Measurements from ENCODE around the gene NSRP1.
"Not testable (repeated sequence)": the region's sequence is repeated elsewhere in the genome, so short reads cannot be mapped to it uniquely, and the experiment has no call there.

Gene NSRP1

DNA sequence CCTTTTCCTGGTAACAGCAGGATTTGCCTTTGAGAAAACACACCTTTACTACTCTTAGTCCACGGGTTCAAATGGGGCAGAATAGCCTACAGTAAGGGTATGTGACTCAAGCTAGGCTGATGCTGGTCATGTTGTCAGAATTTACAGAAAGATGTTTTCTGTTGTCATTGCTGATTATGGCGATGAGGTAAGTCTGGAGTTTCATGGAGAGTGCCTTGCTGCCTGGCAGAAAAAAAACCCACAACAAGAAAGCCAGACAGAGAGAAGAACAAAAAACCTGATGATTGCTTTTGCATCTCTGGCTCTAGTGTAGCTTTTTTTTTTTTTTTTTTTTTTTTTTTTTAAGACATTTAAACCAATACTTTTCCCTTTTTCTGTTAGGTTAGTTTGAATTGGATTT lies 71.0 kb downstream of the NSRP1 start:
- DNase-seq (ENCODE audit: low read depth) = peak; percentile 7

DNA sequence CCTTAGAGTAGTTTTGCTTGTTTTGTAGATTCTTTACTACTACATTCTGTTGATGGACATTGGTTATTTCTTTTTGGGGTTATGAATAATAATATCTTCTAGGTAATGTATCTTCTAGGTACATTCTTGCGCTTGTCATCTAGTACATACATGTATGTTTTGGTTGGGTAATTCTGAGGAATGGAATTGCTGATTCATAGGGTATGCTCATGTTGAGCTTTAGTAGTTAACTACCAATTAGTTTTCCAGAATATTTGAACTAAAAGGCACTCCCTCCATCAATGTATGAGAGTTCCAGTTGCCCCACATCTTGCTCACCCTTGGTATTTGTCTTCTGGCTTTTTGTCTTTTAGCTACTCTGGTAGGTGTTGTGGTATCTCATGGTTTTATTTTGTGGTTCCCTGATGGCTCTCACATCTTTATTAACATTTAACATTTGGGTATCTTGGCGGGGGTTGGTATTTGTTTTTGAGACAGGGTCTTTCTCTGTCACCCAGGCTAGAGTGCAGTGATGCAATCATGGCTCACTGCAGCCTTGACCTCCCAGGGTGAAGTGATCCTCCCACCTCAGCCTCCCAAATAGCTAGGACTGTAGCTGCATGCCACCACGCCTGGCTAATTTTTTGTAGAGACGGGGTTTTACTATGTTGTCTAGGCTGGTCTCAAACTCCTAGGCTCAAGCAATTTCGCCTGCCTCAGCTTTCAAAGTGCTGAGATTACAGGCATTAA lies 71.8 kb downstream of the NSRP1 start:
- peak; percentile 17 for DNase-seq (ENCODE audit: low read depth)

DNA sequence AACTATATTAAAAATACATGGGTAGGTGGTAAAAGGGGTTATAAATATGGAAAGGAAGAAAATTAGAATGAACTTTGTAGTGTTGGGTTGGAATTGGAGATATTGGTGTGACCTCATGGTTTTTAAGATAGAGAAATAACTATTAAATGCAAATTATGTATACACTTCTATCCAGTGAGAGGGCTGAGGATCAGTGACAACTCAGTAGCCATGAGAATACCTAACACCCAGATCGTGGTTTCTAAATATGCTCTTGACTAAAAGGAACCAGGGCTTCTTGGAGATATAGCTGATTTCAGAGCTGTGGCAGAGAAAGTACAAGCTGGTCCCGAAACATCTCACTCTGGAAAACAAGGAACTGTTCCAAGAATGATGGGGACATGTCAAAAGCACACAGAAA lies 74.5 kb downstream of the NSRP1 start:
- peak; percentile 3 for DNase-seq (ENCODE audit: low read depth)

DNA sequence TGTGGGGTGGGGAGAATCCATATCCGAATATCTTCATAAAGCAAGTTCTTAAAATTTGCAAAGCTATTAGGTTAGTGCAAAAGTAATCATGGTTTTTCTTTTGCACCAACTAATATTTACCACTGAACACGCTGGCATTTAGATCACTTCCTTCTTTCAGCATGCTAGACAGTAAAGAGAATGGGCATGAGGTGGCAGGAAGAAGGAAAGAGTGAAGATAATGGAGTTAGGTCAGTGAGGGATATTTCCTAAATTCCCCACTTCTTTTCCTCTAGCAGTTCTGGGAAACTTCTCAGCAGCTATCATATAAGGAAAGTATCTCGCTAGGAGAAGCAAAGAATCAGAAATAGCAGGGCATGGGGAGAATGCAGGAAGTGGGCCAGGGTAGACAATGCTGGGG lies 79.9 kb downstream of the NSRP1 start:
- no peak for DNase-seq (ENCODE audit: low read depth)

DNA sequence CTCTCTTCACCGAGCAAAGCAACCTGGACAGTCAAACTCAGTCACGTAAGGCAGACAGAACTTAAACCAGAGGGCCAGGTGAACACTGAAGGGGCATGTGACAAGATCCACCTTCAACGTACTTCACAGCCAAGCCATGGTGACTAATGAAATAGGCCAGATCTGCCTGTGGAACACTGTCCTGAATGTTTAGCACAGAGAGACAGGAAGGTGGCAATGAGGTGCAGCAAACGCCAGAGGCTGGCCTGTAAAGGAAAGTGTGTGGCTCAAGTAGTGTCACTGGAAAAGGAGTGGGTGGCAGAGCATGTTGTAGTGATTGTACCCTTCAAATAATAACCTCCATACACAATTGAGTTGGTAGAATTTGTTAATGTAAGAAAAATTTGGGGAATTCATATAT lies 80.8 kb downstream of the NSRP1 start:
- no peak for DNase-seq (ENCODE audit: low read depth)

GRCh38 chr17:30199600-30199999 lies 83.0 kb downstream of the NSRP1 start:
- no peak for DNase-seq (ENCODE audit: low read depth)

DNA sequence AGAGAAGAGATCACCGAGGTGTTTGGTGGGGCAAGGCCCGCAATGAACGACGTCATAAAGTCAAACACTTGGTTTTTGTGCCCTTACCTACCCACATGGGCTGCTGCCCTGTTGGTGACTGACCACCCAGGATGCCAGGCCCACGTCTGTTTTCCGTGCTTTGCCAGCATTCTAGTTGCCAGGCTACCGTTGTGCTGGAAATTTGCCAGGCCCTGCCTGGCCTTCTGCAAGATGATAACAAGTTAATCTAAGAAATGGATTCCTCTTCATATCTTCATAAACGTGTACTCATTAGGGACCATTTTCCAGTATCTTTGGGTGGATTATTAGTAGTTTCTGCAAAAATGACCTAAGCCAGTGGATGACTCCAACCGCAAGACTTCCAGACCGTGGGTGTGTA lies 83.5 kb downstream of the NSRP1 start:
- no peak for DNase-seq (ENCODE audit: low read depth)

DNA sequence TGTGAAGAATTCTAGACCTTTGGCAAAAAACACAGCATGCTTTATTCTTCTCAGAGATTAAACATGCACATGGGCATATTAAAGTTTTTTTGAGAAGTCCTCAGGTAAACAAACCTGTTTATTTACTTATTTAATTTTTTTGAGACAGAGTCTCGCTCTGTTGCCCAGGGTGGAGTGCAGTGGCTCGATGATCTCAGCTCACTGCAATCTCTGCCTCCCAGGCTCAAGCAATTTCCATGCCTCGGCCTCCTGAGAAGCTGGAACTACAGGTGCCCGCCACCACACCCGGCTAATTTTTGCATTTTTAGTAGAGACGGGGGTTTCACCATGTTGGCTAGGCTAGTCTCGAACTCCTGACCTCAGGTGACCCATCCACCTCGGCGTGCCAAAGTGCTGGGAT lies 84.0 kb downstream of the NSRP1 start:
- DNase-seq (ENCODE audit: low read depth) = not testable (repeated sequence)

- DNase-seq (ENCODE audit: low read depth) = no peak
Measured at GRCh38 chr17:30203471-30203981, 86.9 kb downstream of the NSRP1 start.

DNA sequence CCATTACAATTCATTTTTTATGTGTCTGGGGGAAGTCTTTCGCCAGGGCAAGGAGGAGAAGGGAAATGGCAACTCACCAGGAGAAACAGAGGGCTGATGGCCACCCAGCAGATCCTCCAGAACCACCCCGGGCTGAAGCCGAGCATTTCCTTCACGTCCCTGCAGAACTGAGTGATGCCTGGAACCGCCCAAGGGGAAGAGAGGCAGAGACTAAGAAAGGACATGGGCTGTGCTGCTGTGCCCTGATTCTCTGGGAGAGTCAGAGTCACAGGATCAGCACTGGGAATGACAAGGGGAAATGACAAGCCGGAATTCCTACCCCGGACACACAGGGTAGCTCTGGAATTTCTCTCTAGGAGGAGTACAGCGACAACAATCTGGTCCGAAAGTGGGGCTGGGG lies 91.0 kb downstream of the NSRP1 start:
- no peak for DNase-seq (ENCODE audit: low read depth)

- DNase-seq (ENCODE audit: low read depth) = no peak
Measured at GRCh38 chr17:30208214-30208613, 91.6 kb downstream of the NSRP1 start.

GRCh38 chr17:30209930-30210329 lies 93.3 kb downstream of the NSRP1 start:
- DNase-seq (ENCODE audit: low read depth) = no peak

GRCh38 chr17:30210366-30210765 lies 93.8 kb downstream of the NSRP1 start:
- DNase-seq (ENCODE audit: low read depth) = no peak

- DNase-seq (ENCODE audit: low read depth) = no peak
Measured at GRCh38 chr17:30210901-30211300, 94.3 kb downstream of the NSRP1 start.

- DNase-seq (ENCODE audit: low read depth) = no peak
Measured at GRCh38 chr17:30211371-30211770, 94.8 kb downstream of the NSRP1 start.

DNA sequence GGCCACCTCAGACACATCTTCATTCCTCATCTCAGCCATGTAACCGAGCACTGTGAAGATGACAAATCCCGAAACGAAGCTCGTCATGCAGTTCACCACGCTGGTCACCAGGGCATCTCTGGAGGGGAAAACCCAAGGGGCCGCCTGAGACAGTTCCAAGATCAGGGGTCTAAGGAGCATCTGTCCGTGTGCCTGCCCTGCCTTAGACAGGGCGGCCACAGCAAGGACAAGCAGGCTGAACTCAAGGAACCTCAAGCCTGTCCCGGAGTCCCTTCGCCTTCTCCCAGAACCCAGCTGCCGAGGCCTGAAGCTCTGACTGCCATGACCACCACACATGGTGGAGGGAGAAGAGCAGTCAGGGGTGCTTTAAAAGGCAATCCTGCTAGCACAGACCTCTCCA lies 96.1 kb downstream of the NSRP1 start:
- no peak for DNase-seq (ENCODE audit: low read depth)

- no peak for DNase-seq (ENCODE audit: low read depth)
Measured at GRCh38 chr17:30217054-30217453, 100.4 kb downstream of the NSRP1 start.

GRCh38 chr17:30217746-30218245 lies 101.2 kb downstream of the NSRP1 start:
- DNase-seq (ENCODE audit: low read depth) = no peak

GRCh38 chr17:30218799-30219198 lies 102.2 kb downstream of the NSRP1 start:
- no peak for DNase-seq (ENCODE audit: low read depth)

GRCh38 chr17:30219315-30219714 lies 102.7 kb downstream of the NSRP1 start:
- no peak for DNase-seq (ENCODE audit: low read depth)

DNA sequence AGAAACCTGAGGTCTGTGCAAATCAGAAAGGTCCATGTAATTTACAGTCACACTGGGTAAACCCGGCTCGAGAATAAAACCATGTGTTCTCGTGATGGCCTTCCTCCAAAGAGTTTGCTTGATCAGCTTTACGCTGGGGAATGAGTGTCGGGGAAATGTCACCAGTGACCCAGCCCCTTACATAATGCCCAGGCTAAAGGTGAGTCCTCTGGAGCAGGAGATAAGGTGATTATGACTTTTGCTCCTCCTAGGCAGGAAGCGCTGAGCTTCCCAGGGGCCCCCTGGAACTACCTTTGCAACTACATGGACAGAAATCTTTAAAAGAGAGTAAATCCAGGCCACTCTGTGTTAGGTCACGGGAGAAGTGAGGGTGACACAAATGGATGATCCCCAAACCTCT lies 103.2 kb downstream of the NSRP1 start:
- no peak for DNase-seq (ENCODE audit: low read depth)

DNA sequence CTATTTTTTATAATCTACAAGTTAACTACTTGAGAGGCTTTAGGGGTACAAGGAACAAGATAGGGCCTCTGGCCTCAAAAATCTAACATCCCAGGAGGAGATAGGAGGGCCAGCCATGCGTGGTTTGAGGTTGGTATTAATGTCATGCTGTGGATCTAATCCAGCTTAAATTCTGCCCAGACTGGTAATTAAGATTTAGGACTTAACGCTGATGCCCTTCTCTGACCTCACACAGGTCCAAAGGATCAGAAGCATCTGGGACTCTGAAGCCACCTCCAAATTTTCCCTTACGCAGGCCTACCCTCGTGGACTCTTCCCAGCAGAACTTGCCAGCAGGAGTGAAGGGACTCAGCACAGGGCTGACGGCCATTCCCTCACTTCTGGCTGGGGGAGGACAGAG lies 103.8 kb downstream of the NSRP1 start:
- no peak for DNase-seq (ENCODE audit: low read depth)

- no peak for DNase-seq (ENCODE audit: low read depth)
Measured at GRCh38 chr17:30221346-30221745, 104.7 kb downstream of the NSRP1 start.

DNA sequence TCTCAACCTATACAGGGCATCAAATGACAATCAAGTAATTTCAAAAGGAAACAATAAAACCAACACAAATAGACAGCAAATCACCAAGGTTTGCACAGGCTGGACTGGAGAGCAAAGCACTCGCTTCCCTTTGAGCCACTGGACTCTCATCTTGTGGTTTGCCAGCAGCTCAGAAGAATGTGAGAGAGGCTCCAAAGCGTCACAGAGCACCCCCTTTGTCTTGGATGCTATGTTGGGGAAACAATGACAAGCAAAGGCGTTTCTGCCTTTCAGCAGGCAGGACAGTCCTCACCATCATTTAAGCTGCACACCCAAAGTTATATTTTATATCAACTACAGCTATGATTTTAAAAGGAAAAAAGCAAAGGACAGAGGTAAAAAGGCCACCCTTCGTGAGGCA lies 105.6 kb downstream of the NSRP1 start:
- no peak for DNase-seq (ENCODE audit: low read depth)

Data from iris pigment epithelial cell (primary cell).